M059J (cell line): ENCODE measurements around the gene MTSS2. TPM values are rescaled to one million over a fixed set of nuclear protein-coding genes. Genes with fewer than 3 reads are reported as not detected.
"Not testable (repeated sequence)": the region's sequence is repeated elsewhere in the genome, so short reads cannot be mapped to it uniquely, and the experiment has no call there.

Source experiments
- DNase-seq: peaks from one replicate; pipeline ENCODE4 v3.0.0-alpha.2; 2012; ENCODE audit warnings: low read depth
- total RNA-seq: library from RNA; depleted of rRNA; stranded (reverse); fragments of >200 nt; shearing (Covaris generic); gene quantifications from 2 replicates; pipeline ENCODE4 v1.2.3, GENCODE V29; 2014

Gene MTSS2
- total RNA-seq, 1 experiment from 2014 or later = 69.0 TPM

DNA sequence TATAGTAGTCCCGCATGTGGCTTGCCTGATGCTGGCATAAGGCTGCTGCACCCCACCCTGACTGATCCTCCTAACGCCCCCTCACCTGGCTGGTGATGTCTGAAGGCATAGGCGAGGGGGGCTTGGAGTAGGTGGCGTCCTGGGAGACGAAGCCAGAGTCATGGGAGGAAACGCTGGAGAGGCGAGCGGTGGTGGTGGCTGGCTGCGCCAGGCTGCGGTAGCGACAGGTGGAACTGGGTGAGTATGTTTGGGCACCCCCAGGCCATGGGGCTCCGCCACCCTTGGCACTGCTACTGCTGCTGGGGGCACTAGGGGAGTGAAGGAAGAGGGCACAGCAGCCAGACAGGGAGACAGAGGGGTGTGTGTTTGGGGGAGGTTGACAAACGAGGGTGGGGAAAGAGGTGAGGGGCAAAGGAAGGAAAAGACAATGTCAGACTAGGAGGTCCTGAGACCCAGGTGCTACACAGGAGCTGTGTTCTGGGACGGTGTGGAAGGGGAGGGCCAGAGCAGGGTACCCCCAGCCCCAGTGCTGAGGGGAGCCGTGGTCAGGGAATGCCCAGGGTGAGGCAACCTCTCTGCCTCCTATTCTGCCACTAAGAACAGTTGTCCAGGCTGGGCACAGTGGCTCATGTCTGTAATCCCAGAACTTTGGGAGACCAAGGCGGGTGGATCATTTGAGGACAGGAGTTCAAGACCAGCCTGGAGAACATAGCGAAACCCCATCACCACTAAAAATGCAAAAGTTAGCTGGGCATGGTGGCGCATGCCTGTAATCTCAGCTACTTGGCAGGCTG is 11.4 kb downstream of the MTSS2 start:
- DNase-seq = no peak

DNA sequence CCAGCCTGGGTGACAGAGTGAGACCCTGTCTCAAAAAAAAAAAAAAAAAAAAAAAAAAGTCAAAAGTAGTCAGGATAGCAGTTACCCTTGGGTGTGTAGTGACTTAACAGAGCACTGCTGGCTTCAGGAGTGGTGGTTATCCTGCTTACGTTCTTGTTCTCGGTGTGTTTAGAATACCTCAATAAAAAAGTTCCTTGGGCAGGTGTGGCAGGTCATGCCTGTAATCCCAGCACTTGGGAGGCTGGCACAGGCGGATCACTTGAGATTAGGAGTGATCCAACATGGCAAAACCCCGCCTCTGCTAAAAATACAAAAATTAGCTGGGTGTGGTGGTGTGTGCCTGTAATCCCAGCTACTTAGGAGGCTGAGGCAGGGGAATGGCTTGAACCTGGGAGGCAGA is 14.9 kb downstream of the MTSS2 start:
- not testable (repeated sequence) for DNase-seq

DNA sequence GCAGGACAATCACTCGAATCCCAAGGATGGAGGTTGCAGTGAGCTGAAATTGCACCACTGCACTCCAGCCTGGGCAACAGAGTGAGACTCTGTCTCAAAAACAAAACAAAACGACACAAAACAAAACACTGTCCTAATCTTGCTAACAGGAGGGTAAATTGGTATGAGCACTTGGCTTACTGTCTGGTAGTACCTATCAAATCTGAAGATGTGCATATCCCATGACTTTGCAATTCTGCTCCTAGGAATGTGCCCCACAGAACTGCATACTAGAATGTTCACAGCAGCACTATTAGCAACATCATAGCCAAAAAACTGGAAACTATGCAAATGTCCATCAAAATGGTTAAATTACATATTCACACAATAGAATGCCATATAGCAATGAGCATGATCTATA is 15.7 kb downstream of the MTSS2 start:
- no peak for DNase-seq

DNA sequence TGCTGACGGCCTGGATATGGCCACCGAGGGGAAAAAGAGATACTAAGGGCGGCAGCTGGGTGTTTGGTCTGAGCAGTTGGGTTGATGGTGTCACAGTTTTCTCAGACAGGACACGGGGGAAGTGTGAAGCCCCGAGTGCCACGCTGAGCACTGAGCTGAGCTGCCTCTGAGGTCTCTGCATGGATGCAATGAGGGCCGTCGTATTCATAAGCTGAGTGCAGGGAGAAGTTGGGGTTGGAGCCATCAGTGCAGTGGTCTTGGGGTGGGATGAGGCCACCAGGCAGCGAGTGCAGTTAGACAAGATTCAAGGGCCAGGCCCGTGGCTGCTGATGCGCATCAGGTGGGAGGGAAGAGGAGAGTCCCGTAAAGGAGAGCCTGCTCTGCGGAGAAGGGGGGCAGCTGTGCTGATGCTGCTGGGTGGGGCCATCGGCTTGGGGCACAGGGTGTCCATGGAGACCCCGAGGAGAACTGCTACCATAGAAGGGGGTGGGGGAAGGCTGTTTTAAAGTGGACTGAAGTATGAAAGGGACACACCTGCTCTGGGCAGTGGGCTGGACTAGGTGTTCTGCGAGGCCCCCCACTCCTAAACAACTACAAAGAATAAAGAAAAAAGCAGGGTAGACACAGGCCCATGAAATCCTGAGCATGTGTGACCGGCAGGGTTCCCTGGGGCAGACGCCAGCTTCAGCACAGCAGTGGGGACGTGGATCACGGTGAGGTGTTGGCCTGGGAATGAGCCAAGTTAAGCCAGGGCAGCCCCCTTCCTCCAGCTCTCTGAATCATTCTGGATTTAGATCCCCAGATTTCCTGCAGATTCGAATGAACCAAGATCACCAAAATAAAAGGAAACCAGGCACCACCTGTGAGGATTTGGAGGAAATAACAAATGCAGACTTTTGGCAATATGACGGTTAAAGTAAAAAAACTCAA is 19.8 kb downstream of the MTSS2 start:
- DNase-seq = no peak

DNA sequence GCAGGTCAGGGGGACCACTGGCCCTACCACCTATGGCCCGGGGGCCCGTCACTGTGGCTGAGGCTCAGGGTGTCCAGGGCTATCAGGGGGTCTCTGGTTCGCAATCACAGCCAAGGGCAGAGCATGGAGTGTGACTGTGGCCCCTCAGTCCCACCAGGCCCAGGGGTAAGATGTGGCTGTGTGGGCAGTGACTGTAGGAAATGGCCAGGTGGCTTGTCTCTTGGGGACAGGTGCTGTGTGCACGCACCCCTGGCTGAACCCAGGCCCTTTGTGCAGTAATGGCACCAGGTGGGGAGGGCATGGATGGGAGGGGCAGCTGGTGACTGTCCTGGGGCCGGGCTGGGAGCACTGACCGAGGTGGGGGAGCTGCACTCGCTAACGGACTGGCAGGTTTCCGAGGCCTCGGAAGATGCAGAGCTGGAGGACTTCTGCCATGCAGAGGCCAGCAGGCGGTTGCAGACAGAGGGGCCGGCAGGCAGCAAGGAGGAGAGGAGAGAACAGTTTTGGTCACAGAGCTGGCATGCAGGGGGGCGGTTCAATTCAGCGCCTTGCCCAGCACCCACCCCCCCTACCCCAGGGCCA is 20.6 kb downstream of the MTSS2 start:
- no peak for DNase-seq

DNA sequence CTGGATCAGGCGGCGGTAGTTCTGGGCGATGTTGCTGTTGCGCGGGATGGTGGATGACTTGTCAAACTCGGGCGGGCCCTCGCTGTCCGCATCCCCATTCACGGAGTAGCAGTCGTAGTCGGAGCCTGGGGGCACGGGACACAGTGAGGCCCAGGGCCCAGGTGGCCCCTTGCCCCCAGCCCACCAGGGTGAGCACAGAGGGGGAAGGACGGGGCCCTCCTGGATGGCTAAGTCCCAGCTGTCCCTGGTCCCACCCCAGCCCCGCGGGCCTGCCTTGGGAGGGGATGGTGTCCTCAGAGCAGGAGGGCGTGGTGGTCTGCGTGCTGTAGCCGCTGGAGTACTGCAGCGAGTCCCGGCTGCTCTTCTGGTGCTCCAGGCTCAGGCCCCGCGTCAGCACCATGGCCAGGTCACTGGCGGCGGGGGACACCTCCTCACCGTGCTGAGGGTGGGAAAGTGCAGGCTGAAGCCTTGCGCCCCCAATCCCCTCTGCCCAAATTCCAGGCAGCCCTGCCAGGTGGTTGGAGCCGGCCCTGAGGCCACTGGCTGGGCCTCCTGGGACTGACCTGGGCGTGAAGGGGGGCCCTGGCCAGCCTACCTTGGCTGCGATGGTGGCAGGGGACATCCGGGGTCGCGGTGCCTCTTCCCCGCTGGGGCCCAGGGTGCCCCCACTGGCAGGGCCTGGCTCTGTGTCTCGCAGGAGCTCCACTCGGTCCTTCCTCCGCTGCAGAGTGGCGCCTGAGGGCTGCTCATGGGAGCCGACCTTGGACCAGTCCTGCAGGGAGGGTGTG is 21.3 kb downstream of the MTSS2 start:
- DNase-seq = no peak

DNA sequence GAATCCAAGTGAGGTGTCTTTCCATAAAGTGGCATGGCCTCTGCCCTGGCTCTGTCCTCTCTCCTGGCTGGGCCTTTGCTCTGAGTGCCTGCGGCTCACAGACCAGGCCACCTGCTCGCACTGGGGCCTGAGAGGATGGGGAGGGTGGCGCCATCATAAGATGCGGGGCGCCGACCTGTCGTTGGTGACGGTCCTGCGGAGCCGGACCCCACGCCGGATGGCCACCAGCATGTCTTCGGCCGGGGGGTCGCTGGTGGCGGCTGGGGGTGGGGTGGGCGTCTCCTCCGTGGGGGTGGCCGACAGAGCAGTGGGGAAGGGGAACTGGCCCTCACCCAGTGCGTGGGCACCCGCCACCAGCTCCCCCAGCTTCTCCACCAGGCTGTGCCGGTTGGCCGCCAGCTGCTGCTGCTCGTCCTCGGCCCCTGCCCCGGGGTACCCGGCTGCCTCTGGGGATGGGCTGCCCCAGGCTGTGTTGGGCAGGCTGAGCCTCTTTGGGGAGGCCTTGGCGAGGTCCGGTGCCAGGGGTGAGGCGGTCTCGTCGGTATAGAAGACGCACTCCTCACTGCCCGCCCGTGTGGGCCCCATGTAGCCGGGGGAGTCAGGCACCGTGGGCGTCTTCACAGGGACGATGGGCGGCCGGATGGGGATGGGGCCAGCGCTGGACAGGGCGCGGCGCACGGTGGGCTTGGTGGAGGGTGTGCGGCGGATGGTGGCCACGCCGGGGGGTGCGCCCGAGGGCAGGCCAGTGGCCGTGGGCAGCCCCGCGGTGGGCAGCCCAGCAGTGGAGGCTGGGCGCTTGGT is 22.1 kb downstream of the MTSS2 start:
- no peak for DNase-seq

DNA sequence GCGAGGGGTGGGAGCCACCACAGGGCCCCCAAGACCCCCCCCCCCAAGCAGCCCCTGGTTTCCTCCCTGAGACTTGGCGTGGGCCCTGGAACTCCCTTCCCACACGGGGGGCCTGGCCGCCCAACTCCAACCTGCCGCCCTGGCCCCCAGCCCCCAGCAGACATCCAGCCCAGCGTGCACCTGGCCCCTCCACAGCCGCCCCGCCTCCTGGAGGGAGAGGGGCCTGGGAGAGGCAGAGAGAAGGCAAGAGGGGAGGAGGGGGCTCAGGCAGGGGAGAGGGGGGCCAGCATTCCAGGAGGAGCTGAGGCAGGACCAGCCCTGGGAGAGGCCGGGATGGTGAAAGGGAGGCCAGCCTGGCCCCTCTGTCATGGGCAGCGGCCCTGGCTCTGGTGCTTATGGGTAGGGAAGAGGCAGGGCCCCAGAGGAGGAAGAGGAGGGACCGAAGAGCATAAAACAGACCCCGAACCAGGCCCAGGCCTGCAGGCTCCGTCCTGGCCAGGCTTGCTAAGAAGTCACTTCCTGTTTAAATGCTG is 22.8 kb downstream of the MTSS2 start:
- DNase-seq = no peak

DNA sequence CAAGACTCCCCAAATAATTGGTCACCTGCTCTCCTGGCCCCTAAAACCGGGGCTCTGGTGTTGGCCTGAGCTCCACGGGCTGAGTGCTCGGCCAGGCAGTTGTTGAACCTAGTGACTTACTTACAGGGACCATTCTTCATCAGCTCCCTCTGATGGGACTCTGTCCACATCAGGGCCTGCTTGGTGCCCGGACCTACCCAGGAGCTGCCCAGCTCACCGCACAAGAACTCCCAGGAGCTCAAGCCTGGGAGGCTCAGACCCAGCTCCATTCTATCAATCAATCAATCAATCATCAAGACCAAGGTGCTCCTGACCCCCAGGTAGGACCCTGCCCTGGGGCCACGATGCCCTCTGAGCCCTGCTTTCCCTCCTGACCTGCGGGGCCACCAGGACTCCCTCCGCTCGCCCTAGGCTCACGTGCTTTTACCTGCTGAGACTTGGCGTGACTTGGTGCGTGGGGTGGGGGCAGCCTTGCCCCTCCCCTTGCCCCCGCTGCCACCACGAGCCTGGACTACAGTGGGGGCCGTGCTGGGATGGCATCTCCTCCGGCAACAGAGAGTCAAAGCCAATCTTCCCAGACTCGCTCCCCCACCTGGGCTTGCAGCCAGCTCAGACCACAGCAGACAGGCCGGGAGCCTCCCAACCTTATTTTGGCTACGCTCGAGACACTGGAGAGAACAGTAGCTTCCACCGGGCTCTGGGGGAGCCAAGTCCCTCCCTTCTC is 23.8 kb downstream of the MTSS2 start:
- no peak for DNase-seq

DNA sequence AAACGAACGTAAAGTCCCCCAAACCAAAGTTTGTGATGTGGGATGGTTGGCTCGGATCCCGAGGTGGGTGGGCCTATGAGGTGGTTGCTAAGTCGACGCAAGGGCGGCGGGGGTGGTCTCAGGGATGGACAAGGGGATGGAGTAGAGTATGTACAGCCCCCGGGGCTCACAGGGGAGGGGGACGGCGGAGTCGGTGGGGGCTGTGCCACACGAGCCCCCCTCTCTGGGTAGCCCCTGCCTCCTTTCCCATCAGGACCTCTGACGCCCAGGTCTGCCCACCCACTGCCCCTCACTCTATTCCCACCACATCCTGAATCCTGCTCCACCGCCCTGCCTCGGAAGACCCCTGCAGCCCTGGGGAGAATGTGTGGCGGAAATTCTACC is 24.3 kb downstream of the MTSS2 start:
- no peak for DNase-seq

DNA sequence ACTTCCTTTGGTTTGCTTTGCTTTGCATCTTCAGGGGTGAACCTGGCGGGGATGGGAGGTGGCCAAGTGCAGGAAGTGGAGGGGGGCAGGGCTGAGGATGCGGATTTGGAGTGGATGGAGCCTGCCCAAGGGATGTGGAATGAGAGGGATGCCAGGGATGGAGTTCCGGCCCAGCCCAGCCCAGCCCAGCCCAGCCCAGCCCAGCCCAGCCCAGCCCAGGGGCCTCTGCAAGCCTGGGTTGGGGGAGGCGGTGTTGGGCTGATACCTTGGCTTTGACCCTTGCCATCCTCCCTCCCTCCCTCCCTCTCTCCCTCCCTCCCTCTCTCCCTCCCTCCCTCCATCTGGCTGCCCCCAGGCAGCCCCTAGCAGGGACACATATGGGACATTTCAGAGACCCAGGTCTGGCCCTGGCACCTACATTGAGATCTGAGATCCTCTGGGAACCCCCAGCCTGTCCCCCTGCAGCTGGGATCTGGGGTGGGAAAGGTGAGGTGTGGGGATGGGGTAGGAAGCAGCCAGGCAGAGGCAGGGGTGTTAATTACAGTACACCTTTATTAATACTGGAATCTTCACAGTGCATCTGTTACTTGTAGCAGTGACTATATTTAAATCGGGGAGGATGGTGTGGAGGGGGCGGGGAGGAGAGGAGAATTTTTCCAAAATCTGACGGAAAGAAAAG is 25.0 kb downstream of the MTSS2 start:
- peak; percentile 58 for DNase-seq

DNA sequence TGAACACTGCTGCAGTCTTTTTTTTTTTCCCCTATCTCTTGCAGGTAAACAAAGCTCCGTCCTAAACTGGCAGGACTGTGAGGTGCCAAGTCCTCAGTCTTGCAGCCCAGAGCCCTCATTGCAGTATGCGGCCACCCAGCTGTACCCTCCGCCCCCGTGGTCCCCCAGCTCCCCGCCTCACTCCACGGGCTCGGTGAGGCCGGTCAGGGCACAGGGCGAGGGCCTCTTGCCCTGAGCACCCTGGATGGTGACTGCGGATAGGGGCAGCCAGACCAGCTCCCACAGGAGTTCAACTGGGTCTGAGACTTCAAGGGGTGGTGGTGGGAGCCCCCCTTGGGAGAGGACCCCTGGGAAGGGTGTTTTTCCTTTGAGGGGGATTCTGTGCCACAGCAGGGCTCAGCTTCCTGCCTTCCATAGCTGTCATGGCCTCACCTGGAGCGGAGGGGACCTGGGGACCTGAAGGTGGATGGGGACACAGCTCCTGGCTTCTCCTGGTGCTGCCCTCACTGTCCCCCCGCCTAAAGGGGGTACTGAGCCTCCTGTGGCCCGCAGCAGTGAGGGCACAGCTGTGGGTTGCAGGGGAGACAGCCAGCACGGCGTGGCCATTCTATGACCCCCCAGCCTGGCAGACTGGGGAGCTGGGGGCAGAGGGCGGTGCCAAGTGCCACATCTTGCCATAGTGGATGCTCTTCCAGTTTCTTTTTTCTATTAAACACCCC is 25.7 kb downstream of the MTSS2 start:
- DNase-seq = no peak

DNA sequence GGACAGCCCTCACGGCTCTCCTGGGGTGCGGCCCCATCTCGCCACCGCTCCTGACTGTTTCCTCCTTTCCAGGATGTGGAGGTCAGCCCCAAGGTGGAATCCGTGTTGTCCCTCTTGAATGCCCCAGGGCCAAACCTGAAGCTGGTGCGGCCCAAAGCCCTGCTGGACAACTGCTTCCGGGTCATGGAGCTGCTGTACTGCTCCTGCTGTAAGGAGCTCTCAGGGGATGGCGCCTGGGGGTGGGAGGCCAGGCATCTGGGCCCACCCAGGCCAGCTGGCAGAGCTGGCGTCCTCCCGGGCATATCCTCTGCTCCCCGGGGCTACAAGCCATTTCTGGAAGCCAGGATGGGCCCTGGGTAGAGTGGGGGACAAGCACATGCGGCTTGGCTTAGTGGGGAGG is 26.3 kb downstream of the MTSS2 start:
- DNase-seq = no peak

DNA sequence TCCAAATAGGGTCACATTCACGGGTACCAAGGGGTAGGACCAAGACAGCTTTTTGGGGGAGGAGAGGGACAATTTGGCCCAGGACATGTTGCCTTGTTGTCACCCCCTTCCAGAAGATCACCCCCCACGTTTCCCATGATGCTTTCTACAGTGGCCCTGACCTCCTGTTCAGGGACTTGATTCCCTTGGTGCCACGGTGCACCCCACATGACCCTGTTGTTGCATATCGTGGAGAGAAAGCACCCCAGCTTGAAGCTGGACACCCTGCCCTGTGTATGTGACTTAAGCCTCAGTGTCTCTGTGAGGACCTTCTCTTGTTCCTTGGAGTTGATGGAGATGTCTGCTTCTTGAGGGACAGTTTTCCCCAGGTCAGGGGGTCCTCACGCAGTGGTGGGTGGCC is 26.9 kb downstream of the MTSS2 start:
- no peak for DNase-seq

DNA sequence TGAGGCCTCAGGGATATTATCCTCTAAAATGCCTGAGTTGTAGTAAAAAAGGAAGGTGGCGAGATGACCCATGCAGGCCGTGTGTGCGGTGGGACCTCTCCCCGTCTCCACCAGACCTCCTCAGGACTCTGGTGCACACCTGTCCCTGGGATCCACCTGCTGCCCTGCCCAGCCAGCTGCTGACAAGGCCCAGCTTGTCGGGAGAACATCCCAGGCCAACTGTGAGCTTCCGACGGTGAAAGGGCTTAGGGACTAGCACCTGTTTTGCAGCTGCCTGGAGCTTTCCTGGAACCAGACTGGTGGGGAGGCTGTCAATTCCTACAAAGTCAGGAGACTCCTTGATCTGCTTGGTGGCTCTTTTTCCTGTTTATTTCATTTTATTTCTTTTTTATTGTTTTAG is 27.9 kb downstream of the MTSS2 start:
- DNase-seq = no peak

DNA sequence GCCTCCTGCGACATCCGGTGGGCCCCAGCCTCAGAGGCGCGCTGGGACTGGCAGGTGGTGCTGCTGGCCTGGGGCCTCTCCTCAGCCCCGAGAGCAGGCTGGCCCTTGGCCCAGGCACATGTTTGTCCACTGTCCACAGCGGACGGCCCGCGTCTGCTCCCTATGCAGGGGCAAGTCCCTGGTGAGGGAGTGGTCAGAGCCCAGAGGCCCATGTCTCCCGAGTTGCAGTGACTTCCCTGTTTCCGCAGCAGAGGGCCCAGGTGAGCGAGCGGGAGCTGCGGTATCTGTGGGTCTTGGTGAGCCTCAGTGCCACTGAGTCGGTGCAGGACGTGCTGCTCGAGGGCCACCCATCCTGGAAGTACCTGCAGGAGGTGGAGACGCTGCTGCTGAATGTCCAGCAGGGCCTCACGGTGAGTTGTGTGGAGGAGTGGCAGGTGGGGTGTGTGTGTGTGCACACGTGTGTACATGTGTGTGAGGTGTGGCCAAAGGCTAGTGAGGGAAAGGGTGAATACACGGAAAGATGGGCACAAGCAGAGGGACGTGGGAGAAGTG is 29.1 kb downstream of the MTSS2 start:
- no peak for DNase-seq

DNA sequence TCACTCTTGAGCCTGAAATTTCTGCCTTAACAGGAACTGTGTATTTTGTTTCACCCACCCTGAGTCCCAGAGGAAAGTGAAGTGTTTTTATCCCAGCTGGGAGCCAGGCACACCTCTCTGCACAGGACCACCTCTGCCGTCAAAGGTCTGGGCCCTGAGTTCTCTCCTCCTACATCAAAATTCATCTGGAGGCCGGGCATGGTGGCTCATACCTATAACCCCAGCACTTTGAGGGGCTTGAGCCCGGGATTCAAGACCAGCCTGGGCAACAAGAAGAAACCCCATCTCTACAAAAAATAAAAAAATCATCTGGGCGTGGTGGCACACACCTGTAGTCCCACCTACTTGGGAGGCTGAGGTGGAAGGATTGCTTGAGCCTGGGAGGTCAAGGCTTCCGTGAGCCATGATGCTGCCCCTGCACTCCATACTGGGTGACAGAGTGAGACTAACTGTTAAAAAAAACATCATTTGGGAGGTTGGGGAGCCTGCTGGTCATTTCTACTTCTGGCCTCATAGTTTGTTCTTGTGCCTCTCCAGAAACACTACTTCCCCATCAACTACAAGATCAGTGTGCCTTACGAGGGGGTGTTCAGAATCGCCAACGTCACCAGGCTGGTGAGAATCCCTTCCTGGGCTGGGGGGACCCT is 29.7 kb downstream of the MTSS2 start:
- DNase-seq = no peak
